Measurements from ENCODE around the gene CITED4. TPM values are rescaled to one million over a fixed set of nuclear protein-coding genes. Genes with fewer than 3 reads are reported as not detected.

Gene CITED4
- polyA plus RNA-seq, 3 donors, result 5.6 to 7.1 (median 6.3) TPM

GRCh38 chr1:40838980-40839942, 22.9 kb downstream of the CITED4 start:
- no peak for DNase-seq

DNA sequence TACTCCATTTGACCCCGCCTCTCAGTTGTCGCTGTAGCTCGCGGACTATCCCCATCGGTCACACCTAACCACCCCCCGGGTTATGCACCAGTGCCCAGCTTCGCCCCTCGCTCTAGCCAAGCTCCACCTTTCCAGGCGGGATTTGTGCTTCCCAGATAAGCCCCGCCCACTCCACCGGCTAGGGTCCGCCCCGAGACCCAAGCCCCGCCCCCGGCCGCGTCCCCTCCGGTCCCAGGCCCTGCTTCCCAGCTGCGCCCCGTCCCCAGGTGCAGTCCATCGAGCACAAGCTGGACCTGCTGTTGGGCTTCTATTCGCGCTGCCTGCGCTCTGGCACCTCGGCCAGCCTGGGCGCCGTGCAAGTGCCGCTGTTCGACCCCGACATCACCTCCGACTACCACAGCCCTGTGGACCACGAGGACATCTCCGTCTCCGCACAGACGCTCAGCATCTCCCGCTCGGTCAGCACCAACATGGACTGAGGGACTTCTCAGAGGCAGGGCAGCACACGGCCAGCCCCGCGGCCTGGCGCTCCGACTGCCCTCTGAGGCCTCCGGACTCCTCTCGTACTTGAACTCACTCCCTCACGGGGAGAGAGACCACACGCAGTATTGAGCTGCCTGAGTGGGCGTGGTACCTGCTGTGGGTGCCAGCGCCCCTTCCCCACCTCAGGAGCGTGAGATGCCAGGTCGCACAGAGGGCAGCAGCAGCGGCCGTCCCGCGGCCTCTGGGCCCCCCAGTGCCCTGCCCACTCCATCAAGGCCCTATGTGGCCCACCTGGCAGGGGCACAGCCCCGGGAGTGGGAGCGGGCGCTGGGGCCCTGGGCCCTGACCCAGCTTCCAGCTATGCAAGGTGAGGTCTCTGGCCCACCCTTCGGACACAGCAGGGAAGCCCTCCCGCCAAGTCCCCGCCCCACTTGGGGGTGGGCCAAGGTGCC, 23.9 kb downstream of the CITED4 start:
- DNase-seq, result no peak

- DNase-seq, result no peak
These were observed 24.6 kb downstream of the CITED4 start for GRCh38 chr1:40837601-40838000.

DNA sequence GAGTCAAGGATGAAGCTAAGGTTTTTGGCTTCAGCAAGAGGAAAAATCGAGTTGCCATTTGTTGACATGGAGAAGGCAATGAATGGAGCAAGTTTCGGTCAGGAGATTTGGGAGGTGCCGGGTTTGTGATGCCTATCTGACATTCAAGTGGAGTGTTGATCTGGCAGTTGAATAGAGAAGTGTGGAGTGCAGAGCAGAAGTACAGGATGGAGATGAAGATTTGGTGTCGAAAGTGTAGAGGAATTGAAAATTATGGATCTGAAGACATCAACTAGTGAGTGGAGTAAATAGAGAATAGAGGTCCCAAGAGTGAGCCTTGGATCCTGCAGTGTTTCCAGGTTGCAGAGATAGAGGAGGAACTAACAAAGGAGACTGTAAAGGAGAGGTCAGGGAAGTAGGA, 25.9 kb downstream of the CITED4 start:
- no peak for DNase-seq

- DNase-seq, result no peak
These were observed 27.1 kb downstream of the CITED4 start for GRCh38 chr1:40834968-40835545.

- DNase-seq, result no peak
These were observed 28.2 kb downstream of the CITED4 start for GRCh38 chr1:40833979-40834378.

DNA sequence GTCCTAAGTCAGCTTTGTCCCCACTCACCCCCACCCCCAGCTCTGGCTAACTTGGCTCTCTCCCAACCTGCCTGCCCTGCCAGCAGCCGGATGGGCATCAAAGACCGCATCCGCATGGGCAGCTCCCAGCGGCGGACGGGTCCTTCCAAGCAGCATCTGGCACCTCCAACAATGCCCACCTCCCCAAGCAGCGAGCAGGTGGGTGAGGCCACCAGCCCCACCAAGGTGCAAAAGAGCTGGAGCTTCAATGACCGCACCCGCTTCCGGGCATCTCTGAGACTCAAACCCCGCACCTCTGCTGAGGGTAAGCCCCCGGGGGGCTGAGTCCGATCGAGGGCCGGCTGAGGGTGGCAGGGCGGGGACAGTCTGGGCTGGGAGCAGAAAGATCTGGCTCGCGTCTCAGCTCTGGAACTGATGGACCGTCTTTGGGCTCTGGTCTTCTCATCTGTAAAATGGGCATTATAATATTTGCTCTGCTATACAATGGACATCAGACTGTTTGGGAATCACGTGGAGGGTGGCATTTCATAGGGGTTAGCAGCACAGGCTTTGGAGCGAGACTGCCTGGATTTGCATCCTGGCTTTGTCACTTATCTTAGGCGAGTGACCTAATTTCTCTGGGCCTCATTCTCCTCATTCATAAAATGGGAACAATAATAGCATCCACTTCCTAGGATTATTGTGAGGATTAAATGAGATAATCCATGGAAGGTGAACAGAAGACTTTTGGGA, 31.0 kb downstream of the CITED4 start:
- DNase-seq, result no peak

GRCh38 chr1:40830419-40830943, 31.7 kb downstream of the CITED4 start:
- DNase-seq, result no peak

DNA sequence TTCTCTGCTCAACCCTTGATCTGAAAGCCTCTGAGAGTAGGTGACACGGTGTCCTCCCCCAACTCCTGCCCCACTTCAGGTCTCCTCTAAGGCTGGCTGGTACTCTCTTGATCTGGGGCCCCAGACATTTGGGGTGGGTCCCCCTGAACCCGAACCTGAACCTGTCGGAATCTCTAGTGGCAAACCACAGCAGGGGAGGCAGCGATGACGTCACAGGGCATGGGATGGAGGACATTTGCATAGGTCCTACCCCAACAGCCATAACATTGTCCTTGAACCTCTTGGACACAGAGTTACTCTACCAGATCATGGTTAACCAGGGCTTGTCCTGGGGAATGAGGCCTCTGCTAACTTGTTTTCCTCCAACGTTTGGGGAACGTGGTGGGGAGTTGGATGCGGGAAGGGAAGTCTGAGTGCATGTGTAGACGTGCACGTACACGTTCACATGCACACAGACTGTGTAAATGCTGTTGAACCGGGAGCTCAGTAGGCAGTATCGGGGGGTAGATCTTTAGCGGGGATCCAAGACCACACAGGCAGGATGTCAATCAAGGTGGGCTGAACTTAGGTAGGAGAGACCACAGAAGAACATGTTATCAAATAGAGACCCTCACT, 32.4 kb downstream of the CITED4 start:
- DNase-seq, result no peak

DNA sequence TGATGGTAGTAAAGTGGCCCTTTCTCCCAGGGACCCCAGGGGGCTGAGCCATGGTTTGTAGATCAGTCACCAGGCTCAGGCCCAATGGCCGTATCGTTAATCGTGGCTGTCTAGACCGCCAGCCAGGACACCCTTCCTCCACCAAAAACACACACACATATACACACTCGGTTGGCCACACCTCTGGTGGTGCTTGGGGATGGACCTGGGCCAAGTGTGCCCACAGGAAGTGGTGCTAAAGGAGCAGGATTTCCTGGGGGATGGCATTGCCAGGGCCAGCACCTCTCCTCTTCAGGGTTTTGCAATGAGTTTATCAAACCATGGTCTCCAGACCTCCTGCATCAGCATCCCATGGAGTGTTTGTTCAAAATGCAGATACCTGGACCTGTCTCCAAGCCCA, 36.2 kb downstream of the CITED4 start:
- no peak for DNase-seq

GRCh38 chr1:40825435-40825788, 36.8 kb downstream of the CITED4 start:
- DNase-seq, result no peak

GRCh38 chr1:40824591-40825434, 37.4 kb downstream of the CITED4 start:
- DNase-seq, result no peak

DNA sequence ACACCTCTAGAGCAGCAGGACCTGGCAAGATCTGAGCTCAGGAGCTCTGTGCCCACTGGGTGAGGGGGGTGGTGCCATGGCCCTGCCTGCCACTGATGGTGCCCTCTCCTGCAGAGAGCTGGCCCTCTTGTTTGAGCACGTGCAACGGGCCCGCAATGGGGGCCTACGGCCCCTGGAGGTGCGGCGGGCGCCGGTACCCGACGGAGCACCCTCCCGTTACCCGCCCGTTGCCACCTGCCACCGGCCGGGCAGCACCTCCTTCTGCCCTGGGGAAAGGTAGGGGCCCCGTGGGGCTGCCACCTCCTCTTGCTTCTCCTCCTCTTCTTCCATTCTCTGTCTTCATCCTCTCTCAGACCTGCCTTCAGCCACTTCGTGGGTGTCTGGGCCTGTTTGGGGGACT, 38.2 kb downstream of the CITED4 start:
- DNase-seq, result no peak

DNA sequence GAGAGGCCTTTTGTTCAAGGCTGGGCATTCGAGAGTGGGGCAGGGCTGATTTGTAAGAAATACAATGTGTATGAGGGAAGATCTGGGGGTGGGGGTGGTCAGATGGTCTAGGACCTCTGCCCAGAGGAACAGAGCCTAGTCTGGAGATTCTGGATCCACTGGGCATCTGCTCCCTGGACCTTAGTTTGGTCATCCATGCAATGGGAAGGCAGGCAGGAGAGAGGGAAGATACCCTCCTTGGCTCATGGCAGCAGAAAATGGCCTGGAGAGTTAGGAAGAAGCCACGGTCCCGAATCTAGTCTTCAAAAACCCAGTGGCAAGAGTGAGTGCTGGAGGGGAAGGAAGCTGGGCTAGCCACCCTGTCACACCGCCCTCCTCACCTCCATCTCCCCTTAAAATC, 38.8 kb downstream of the CITED4 start:
- DNase-seq, result no peak

DNA sequence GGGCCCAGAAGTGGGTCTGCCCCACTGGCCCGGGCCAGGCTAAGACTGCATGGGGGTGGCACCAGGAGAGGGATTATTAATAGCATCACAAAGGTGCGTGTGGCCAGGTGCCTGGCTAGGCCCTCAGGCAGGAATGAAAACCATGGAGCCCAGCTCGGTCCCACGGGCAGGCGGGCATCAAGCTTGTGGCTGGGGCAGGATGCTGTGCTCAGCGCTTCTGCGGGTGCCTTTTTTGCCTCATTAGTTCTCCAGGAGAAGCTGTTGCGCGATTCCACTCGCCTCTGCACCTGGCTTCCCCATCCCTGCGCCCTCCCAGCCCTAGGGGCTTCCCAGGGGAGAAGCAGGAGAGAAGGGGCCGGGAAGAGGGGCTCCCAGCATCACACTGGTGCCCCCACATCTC, 39.3 kb downstream of the CITED4 start:
- DNase-seq, result no peak

DNA sequence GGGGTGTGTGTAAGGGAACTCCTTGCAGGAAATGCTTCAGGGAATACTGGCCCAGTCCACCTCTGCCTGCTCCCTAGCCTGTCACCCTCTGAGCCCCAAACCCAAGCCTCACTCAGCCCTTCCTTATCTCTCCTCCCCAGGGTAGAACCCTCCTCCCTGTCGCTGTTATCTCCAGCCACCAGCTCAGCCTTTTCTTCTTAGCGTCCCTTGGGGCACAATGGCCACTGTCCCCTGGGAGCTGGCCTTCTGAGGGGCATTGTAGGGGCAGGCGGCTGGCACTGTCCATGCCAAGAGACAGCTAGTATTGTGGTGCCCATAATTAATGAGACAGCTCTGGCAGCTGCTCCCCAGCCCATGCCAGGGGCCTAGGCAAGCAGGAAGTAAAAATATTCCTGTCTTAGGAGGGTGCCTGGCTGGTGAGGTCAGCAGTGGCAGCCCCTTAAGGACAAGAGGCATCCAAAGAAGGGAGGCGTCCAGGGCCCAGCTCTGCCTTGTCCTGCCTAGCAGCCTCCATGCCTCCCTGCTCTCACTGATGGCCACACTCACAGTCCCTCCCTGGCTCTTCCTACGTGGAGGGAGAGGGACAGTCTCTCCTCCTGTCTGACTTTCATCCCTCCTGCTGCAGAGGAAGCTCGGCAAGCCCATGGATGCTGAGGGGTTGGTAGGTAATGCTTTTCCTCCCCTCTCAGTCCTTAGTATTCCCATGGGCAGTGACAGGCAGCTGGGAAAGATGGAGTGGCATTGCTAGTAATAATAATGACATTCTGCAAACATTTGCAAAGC, 41.1 kb downstream of the CITED4 start:
- no peak for DNase-seq

DNA sequence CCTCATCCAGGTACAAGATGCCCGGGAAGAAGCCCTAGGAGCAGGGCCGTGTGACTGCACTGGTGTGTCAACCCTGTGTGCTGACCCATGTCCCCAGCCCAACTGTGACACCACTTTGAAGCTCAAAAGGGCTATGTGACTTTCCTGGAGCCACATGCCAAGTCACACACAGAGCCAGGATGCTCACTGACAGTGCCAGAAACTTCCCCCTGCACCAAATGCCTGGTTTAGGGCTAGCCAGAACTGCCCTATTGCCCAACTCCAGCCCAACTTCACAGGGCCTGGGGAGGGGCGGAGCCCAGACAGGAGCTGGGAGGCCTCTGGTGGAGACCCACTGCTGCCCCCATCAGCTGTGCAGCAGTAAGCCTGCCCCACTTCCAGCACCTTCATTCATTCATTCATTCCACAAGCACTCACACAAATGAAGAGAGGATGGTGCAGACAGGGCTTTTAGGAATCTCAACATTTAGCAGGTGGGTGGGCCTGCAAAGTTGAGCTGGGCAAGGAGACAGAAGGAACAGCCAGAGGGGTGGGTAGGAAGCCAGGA, 41.8 kb downstream of the CITED4 start:
- no peak for DNase-seq

GRCh38 chr1:40819101-40819500, 43.1 kb downstream of the CITED4 start:
- no peak for DNase-seq

Measured in renal pelvis (tissue), 4 donors.